ENCODE measurements around the gene DGKB.

Gene DGKB

DNA sequence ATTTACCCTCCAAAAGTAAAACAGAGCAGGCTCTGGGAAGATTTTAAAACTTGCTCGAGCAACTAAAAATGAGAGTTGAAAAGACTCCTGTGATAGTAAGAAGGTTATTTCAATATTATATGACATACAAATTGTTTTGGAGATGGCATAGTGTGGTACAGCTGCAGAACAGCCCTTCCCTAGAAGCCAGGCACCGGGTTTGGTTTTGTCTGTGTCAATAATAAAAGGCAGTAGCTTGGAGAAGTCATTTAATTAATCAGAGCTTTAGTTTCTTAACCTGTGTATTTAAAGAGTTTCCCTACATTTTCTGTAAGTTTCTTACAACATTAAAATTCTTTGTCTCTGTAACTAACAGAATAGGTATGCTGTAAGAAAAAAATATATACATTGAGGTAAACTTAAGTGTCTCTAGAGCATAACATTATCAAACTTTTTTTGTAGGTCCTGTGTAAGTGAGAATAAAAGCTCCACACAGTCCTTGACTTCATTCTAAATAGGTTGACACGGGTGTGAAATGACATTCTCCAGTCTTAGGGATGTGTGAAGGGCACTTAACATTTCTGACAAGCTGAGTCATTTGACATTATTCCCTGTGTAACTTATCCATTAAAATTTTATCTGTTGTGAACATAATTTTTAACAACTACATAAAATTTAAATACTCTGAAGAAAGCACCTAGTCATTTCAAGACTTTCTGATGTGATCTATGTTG lies 488.1 kb downstream of the DGKB start:
- Mint-ChIP-seq H3K4me1 (ENCODE audit: low read depth) (no peaks in the 10 kb centered on the region), H3K27ac (no peak overlapping the region), H3K4me3 (no peak overlapping the region), H3K9me3 (no peaks in the 10 kb centered on the region), H3K27me3 (ENCODE audit: low read depth) (no peaks in the 10 kb centered on the region), H3K36me3 (ENCODE audit: low read depth) (no peaks in the 10 kb centered on the region)

DNA sequence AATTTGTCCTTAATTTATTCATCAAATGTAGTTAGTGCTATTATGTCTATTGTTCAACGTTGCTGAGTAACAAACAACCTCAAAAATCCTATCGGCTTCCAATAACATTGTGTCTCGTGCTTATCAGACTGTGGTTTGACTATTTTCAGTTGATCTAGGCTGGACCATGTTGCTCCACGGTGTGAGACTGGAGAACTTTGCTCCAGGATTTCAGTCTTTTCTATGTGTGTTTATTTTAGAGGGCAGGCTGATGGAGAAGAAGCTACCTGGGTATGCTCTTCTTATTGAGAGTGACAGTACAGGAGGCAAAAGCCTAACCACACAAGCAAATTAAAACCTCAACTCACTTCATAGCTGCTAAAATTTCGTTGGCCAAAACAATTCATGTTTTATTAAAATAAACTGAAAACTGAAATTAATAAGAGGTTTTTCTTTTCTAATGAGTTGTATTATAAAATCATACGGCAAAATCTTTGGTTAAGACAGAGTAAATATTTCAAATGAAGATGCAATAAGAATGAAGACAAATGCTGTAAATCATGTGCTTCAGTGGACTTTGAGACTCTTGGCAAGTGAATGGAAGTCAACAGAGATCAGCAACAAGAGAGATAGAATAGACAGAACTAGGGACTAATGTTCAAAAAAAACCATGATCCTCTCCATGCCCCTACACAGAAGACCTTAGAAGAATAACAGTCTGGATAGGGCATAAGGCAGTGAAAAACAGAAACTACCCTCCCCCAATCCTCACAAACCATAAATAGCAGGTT lies 495.1 kb downstream of the DGKB start:
- Mint-ChIP-seq H3K27me3 (ENCODE audit: low read depth) (no peaks in the 10 kb centered on the region), H3K36me3 (ENCODE audit: low read depth) (no peaks in the 10 kb centered on the region), H3K9me3 (no peaks in the 10 kb centered on the region), H3K27ac (no peak overlapping the region), H3K4me1 (ENCODE audit: low read depth) (no peaks in the 10 kb centered on the region), H3K4me3 (no peak overlapping the region)

DNA sequence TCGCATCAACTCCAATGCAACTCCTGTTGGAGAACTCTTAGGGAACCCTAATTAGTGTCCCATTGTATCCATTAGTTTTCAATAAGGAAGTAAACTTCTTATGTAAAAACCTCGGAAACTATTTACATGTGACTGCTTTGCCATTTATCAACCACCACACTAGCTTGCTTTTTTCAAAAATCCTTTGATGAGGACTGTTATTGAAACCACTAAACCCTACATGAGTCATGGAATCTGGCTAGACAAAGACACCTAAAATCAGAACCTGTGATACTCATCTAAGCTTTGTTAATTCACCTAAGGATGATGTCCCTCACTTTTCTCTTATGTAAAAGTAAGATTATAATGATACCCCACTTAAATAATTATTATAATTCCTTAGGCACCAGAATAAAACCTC lies 499.0 kb downstream of the DGKB start:
- no peaks in the 10 kb centered on the region for H3K27me3 Mint-ChIP-seq (ENCODE audit: low read depth)
- no peaks in the 10 kb centered on the region for H3K9me3 Mint-ChIP-seq
- no peak overlapping the region for H3K4me3 Mint-ChIP-seq
- H3K4me1 Mint-ChIP-seq (ENCODE audit: low read depth): no peaks in the 10 kb centered on the region
- no peak overlapping the region for H3K27ac Mint-ChIP-seq
- H3K36me3 Mint-ChIP-seq (ENCODE audit: low read depth): no peaks in the 10 kb centered on the region

DNA sequence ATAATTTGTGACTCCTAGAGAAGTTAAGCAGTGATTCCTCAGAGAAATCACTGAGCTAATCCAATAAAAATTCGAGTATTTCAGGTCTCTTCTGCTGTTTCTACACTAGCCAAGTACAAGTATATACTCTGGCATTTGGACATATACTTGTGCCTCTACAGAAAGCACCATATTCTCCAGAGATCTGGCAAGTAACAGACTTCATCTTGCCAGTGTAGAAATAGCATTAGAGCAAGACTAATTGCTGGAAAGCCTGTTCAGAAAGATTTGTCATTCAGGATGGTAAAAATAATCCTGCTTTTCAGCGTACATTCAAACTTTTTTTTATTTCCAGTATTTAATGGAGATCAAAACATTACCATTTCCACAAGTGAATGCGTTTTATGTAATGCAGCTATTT lies 502.3 kb downstream of the DGKB start:
- Mint-ChIP-seq H3K4me3 (no peak overlapping the region), H3K4me1 (ENCODE audit: low read depth) (no peaks in the 10 kb centered on the region), H3K27ac (no peak overlapping the region), H3K36me3 (ENCODE audit: low read depth) (no peaks in the 10 kb centered on the region), H3K27me3 (ENCODE audit: low read depth) (no peaks in the 10 kb centered on the region), H3K9me3 (no peaks in the 10 kb centered on the region)

DNA sequence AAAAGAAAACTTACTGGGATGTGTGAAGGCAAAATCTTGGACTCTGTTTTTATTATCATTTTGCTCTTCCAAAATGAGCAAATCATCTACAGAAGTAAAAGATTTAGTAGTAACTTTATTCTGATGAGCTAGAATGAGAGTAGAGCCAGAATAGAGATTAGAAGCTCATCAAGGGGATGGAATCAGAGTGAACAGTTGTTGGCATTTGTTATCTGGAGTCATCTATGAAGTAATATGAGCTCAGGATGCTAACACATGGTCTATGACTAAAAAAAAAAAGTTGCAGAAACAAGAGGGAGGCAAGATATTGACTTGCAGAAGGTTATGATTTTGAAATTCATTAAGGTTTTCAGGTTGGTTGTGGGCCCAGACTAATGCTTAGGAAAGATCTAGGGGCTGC lies 504.0 kb downstream of the DGKB start:
- peaks cover 3% of the 10 kb centered on the region for H3K9me3 Mint-ChIP-seq
- H3K4me1 Mint-ChIP-seq (ENCODE audit: low read depth): no peaks in the 10 kb centered on the region
- no peaks in the 10 kb centered on the region for H3K27me3 Mint-ChIP-seq (ENCODE audit: low read depth)
- no peak overlapping the region for H3K27ac Mint-ChIP-seq
- H3K36me3 Mint-ChIP-seq (ENCODE audit: low read depth): no peaks in the 10 kb centered on the region
- no peak overlapping the region for H3K4me3 Mint-ChIP-seq

DNA sequence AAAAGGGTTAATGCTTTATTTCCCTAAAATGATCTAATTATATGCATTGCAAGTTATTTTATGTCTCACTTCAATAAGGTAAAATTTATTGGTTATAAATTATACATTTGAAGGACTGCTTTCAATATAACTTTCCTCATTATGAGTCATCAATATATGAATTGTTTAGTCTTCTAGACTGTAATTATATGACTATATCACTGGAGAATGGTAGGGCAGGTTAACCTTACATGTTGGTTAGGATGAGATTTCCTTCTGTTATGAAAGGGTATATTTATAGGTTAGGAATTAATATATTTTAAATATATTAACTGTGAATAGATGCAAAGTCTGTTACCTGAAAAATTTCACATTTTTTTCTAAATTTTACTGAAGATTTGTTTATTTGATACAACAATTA lies 506.7 kb downstream of the DGKB start:
- Mint-ChIP-seq H3K36me3 (ENCODE audit: low read depth) (no peaks in the 10 kb centered on the region), H3K27me3 (ENCODE audit: low read depth) (no peaks in the 10 kb centered on the region), H3K9me3 (peaks cover 4% of the 10 kb centered on the region), H3K27ac (no peak overlapping the region), H3K4me3 (no peak overlapping the region), H3K4me1 (ENCODE audit: low read depth) (no peaks in the 10 kb centered on the region)

DNA sequence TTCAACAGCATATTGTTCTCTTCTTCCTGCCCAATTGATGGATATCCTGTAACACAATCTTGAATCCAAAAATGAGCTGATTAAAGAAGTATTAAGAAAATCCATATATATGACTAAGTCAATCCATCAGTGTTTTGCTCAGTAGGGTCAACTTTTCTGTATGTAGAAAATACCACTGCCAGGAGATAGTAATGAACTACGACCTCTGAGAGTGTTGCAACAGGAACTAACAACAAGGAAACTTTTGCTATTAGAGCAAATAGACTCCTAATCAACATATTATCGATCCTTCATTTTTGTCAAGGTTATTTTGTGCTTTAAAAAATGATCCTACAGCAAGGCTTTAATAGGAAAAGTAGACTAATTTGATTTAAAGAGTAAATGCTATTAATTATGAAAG lies 507.8 kb downstream of the DGKB start:
- Mint-ChIP-seq H3K36me3 (ENCODE audit: low read depth) (no peaks in the 10 kb centered on the region), H3K9me3 (peaks cover 4% of the 10 kb centered on the region), H3K4me3 (no peak overlapping the region), H3K4me1 (ENCODE audit: low read depth) (no peaks in the 10 kb centered on the region), H3K27me3 (ENCODE audit: low read depth) (no peaks in the 10 kb centered on the region), H3K27ac (no peak overlapping the region)

DNA sequence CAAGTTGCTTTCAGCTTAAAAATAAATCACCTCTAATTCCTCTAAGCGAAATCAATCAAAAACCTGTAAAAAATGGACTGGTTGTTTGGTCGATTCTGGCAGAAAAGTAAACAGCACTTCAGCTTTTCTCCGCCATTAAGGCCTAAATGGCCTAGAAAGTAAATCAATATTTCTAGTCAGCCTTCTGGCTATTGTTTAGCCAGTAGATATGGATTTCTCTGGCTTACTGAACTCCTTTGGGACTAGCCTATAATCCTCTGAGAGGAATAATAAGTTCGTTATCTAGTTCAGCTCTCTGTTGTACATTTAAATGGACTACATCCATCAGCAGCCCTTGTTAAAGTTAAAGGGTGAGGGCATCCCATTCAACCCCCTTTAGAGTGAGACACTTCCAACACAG lies 513.0 kb downstream of the DGKB start:
- Mint-ChIP-seq H3K9me3 (peaks cover 4% of the 10 kb centered on the region), H3K4me1 (ENCODE audit: low read depth) (no peaks in the 10 kb centered on the region), H3K27ac (no peak overlapping the region), H3K27me3 (ENCODE audit: low read depth) (no peaks in the 10 kb centered on the region), H3K4me3 (no peak overlapping the region), H3K36me3 (ENCODE audit: low read depth) (no peaks in the 10 kb centered on the region)

DNA sequence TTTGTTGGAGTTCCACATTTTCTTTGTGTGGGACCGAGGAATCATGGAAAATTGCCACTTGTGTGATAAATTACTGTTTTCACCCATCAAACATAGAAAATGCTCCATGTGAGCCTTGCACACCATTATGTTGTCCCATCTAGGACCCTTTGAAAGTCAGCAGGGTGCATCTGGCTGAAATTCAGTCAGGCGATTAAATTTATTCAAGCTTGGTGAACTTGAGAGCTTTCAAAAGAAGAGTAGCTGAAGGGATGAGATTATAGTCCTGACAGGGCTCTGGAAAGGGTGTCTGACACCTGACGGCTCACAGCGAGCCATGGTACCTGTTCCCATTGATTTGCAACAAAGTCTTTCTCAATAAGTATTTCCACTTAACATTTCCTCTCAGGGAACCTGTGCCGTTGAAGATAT lies 513.4 kb downstream of the DGKB start:
- no peak overlapping the region for H3K27ac Mint-ChIP-seq
- no peaks in the 10 kb centered on the region for H3K4me1 Mint-ChIP-seq (ENCODE audit: low read depth)
- no peak overlapping the region for H3K4me3 Mint-ChIP-seq
- peaks cover 4% of the 10 kb centered on the region for H3K9me3 Mint-ChIP-seq
- no peaks in the 10 kb centered on the region for H3K36me3 Mint-ChIP-seq (ENCODE audit: low read depth)
- H3K27me3 Mint-ChIP-seq (ENCODE audit: low read depth): no peaks in the 10 kb centered on the region

DNA sequence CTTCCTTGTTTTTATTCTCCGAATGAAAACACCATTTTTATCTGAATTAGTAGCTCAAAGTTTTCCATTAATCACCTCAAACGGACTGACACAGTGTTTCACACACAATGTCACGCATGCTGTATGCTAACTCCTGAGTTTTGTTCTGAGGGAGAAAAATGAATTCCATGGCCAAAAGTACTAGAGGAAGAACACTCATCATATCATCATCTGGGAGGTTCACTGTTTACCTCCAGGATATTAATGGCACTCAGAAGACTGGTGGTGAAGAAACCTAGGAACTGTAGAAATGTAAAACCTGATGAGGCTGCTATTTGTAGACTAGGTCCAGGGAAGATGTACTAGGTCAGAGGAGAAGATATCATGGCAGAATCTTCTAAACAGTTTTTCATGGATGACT lies 517.5 kb downstream of the DGKB start:
- no peaks in the 10 kb centered on the region for H3K9me3 Mint-ChIP-seq
- H3K4me3 Mint-ChIP-seq: no peak overlapping the region
- H3K36me3 Mint-ChIP-seq (ENCODE audit: low read depth): no peaks in the 10 kb centered on the region
- no peak overlapping the region for H3K27ac Mint-ChIP-seq
- H3K27me3 Mint-ChIP-seq (ENCODE audit: low read depth): no peaks in the 10 kb centered on the region
- H3K4me1 Mint-ChIP-seq (ENCODE audit: low read depth): no peaks in the 10 kb centered on the region

DNA sequence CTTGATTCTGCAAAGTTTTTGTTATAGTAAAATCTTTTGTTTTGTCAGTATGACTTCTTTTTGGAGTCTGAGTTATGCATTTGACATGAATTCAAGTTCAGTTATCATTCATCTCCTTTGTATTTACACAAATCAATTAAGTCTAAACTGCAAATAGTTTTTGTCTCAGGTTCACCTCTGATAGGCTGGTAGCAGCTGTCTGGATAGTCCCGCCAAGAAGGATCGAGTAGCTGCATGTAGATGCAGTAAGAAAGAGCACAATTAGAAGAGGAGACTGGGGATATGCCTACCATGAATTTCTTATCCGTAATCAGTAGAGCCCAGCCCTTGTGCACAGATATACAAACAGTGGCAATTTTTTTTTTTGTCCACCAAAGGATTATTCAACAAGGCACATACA lies 520.6 kb downstream of the DGKB start:
- Mint-ChIP-seq H3K36me3 (ENCODE audit: low read depth) (no peaks in the 10 kb centered on the region), H3K4me3 (no peak overlapping the region), H3K27me3 (ENCODE audit: low read depth) (no peaks in the 10 kb centered on the region), H3K9me3 (no peaks in the 10 kb centered on the region), H3K4me1 (ENCODE audit: low read depth) (no peaks in the 10 kb centered on the region), H3K27ac (no peak overlapping the region)

DNA sequence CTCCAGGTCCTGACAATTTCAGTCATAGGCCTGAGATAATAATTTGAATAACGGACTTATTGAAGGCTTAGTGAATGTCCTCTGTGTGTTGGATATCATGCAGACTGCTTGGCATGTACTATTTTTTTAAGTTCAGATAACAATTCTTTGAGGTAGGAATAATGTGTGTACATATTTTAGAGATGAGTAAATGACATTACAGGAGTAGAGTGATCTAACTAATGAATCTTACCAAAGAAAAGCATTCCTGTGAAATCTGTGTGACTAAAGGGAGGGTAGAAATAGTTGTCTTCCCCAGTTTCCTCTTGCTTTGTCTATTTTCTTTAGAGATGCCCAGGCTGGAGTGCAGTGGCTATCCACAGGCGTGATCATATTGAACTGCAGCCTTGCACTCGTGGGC lies 521.2 kb downstream of the DGKB start:
- Mint-ChIP-seq H3K27ac (no peak overlapping the region), H3K4me3 (no peak overlapping the region), H3K27me3 (ENCODE audit: low read depth) (no peaks in the 10 kb centered on the region), H3K9me3 (no peaks in the 10 kb centered on the region), H3K4me1 (ENCODE audit: low read depth) (no peaks in the 10 kb centered on the region), H3K36me3 (ENCODE audit: low read depth) (no peaks in the 10 kb centered on the region)

DNA sequence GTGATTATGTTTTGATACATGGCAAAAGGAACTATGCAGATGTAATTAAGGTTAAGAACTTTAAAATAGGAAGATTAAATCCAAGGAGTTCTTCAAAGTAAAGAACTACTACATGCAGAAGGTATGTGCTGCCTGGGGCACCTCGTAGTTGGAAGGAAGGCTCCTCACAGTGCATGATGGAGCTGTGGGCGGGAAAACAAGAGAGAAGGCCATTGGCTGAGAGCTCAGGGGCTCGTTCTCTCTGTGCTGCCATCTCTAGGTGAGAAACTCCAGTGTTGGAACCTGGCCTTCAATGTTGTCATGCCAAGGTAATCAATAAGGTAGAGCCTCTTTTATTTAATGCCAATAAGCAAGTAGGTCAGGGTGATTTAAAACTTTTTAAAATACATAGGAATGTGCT lies 521.7 kb downstream of the DGKB start:
- Mint-ChIP-seq H3K4me1 (ENCODE audit: low read depth) (no peaks in the 10 kb centered on the region), H3K4me3 (no peak overlapping the region), H3K27me3 (ENCODE audit: low read depth) (no peaks in the 10 kb centered on the region), H3K36me3 (ENCODE audit: low read depth) (no peaks in the 10 kb centered on the region), H3K27ac (no peak overlapping the region), H3K9me3 (no peaks in the 10 kb centered on the region)

DNA sequence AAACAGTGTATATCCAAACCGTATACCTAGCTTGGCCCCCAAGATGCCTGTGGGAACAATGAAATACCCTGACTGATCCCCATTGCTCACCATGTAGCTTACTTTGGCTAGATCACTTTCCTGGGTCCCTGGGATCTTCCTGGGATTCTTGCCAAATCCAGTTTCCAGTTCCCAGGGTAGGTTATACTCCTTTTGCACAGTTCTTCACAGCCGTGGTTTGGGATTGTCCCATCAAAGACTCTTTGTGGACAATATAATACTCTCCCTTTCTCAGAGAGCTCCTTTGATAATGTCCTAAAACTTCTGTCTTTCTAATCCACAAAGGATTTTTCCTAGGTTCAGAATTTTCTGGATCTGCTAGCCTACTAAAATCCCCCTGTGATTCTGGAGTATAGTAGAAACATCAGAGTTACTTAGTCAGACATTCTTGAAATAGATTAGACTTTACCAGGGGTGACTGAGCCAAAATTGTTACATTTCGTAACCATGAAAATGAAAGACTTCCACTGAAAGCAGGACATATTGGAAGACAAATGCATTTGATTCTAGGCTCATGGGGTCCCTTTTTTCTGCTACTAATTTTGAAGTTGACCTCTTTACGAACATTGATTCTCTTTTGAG lies 524.8 kb downstream of the DGKB start:
- Mint-ChIP-seq H3K27me3 (ENCODE audit: low read depth) (no peaks in the 10 kb centered on the region), H3K4me1 (ENCODE audit: low read depth) (no peaks in the 10 kb centered on the region), H3K4me3 (no peak overlapping the region), H3K36me3 (ENCODE audit: low read depth) (no peaks in the 10 kb centered on the region), H3K9me3 (peaks cover 7% of the 10 kb centered on the region), H3K27ac (no peak overlapping the region)

DNA sequence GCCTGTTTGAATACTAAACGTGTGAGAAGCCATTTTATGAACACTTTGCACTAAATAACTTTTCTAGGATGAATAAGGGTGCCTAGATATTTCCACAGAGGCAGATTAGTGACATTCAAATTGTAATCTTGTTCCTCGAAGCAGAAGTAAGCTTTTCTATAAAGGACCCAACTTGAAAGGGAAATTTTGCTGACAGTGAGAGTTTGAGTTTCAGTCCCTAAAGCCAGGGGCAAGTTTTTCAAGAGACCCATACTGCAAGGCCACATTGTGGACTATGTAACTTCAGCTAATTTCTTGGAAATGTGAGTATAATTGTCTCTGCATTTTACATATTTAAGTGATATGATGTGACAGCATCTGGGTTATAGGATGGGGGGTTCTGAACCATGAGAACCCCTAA lies 525.8 kb downstream of the DGKB start:
- H3K27me3 Mint-ChIP-seq (ENCODE audit: low read depth): no peaks in the 10 kb centered on the region
- no peaks in the 10 kb centered on the region for H3K4me1 Mint-ChIP-seq (ENCODE audit: low read depth)
- H3K27ac Mint-ChIP-seq: no peak overlapping the region
- H3K4me3 Mint-ChIP-seq: no peak overlapping the region
- no peaks in the 10 kb centered on the region for H3K36me3 Mint-ChIP-seq (ENCODE audit: low read depth)
- peaks cover 7% of the 10 kb centered on the region for H3K9me3 Mint-ChIP-seq

Data from T-helper 1 cell treated with Interleukin-12 subunit alpha and Interleukin-12 subunit beta and Interleukin-4 antibody, amounts not matched to agents 30 μg/mL and 1 μg/mL, for 36 hours (primary cell).